Right lobe of liver (tissue), 4 donors: ENCODE results near the gene ZBTB32.

Experiments used
- POLR2A ChIP-seq: fragments of 450-650 bp; IDR thresholded peaks from one replicate; pipeline ENCODE4 v1.6.1; 2017; ENCODE audit warnings: antibody characterized with exemption, mild to moderate bottlenecking
- TF ChIP-seq, protein P1 (sequence below), 4 donors: fragments of 200-600 bp in 3 of 4; fragments of 450-650 bp in 1 of 4; IDR thresholded peaks; one replicate each; pipeline versions ENCODE4 v1.5.1 to v1.8.0; 2016 to 2022; ENCODE audit warnings: antibody characterized with exemption in 4 of 4, mild to moderate bottlenecking in 2 of 4
- donor health status: DM: no; HTN: no; CAD: no.
- donor health status: DM: no; HTN: no; CAD: no.
- donor health status: DM: no; HTN: yes; CAD: no.

DNA sequence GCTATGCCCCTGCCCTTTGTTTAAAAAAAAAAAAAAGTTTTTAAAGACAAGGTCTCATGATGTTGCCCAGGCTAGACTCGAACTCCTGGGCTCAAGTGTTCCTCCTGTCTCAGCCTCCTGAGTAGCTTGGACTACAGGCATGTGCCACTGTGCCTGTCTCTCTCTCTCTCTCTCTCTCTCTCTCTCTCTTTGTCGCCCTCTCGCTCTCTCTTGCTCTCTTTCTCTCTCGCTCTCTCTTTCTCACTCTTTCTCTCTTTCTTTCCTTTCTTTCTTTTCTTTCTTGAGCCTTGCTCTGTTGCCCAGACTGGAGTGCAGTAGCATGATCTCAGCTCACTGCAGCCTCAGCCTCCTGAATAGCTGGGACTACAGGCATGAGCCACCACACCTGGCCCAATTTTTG is 48.8 kb upstream of the ZBTB32 start:
- TF ChIP-seq, protein P1, sequence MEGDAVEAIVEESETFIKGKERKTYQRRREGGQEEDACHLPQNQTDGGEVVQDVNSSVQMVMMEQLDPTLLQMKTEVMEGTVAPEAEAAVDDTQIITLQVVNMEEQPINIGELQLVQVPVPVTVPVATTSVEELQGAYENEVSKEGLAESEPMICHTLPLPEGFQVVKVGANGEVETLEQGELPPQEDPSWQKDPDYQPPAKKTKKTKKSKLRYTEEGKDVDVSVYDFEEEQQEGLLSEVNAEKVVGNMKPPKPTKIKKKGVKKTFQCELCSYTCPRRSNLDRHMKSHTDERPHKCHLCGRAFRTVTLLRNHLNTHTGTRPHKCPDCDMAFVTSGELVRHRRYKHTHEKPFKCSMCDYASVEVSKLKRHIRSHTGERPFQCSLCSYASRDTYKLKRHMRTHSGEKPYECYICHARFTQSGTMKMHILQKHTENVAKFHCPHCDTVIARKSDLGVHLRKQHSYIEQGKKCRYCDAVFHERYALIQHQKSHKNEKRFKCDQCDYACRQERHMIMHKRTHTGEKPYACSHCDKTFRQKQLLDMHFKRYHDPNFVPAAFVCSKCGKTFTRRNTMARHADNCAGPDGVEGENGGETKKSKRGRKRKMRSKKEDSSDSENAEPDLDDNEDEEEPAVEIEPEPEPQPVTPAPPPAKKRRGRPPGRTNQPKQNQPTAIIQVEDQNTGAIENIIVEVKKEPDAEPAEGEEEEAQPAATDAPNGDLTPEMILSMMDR (IDR thresholded peaks at IDR 0.05), result no peak
- no peak for TF ChIP-seq POLR2A
